ENCODE results near the gene NRXN3.

The NRXN3 gene

GRCh38 chr14:79911744-79912143 is 1741.6 kb downstream of the NRXN3 start:
- DNase-seq (ENCODE audit: low read depth in 1 of 2, low spot score in 1 of 2) = no peak
- in situ Hi-C loops (cut with HindIII; ENCODE audit: low pct_unique_long_range_greater_than_20kb, low sequenced_read_pairs) = no loop called here
- no peak for TF ChIP-seq JUND (IDR thresholded peaks at IDR 0.05; ENCODE audit: low read depth)

GRCh38 chr14:79914595-79914994 is 1744.4 kb downstream of the NRXN3 start:
- in situ Hi-C loops (cut with HindIII; ENCODE audit: low pct_unique_long_range_greater_than_20kb, low sequenced_read_pairs) = no loop called here
- DNase-seq (ENCODE audit: low read depth in 1 of 2, low spot score in 1 of 2) = no peak
- TF ChIP-seq JUND (IDR thresholded peaks at IDR 0.05; ENCODE audit: low read depth) = no peak

GRCh38 chr14:79915406-79915805 is 1745.2 kb downstream of the NRXN3 start:
- in situ Hi-C loops (cut with HindIII; ENCODE audit: low pct_unique_long_range_greater_than_20kb, low sequenced_read_pairs) = no loop called here
- no peak for DNase-seq (ENCODE audit: low read depth in 1 of 2, low spot score in 1 of 2)
- TF ChIP-seq JUND (IDR thresholded peaks at IDR 0.05; ENCODE audit: low read depth) = no peak

- in situ Hi-C loops (cut with HindIII; ENCODE audit: low pct_unique_long_range_greater_than_20kb, low sequenced_read_pairs) = no loop called here
- no peak for TF ChIP-seq JUND (IDR thresholded peaks at IDR 0.05; ENCODE audit: low read depth)
- DNase-seq (ENCODE audit: low read depth in 1 of 2, low spot score in 1 of 2) = no peak
Observed at GRCh38 chr14:79916281-79916680, 1746.1 kb downstream of the NRXN3 start.

GRCh38 chr14:79916892-79917291 is 1746.7 kb downstream of the NRXN3 start:
- in situ Hi-C loops (cut with HindIII; ENCODE audit: low pct_unique_long_range_greater_than_20kb, low sequenced_read_pairs) = no loop called here
- TF ChIP-seq JUND (IDR thresholded peaks at IDR 0.05; ENCODE audit: low read depth) = no peak
- DNase-seq (ENCODE audit: low read depth in 1 of 2, low spot score in 1 of 2) = no peak

All from T47D (cell line).